ENCODE data around the gene SMAD6.

Gene SMAD6

DNA sequence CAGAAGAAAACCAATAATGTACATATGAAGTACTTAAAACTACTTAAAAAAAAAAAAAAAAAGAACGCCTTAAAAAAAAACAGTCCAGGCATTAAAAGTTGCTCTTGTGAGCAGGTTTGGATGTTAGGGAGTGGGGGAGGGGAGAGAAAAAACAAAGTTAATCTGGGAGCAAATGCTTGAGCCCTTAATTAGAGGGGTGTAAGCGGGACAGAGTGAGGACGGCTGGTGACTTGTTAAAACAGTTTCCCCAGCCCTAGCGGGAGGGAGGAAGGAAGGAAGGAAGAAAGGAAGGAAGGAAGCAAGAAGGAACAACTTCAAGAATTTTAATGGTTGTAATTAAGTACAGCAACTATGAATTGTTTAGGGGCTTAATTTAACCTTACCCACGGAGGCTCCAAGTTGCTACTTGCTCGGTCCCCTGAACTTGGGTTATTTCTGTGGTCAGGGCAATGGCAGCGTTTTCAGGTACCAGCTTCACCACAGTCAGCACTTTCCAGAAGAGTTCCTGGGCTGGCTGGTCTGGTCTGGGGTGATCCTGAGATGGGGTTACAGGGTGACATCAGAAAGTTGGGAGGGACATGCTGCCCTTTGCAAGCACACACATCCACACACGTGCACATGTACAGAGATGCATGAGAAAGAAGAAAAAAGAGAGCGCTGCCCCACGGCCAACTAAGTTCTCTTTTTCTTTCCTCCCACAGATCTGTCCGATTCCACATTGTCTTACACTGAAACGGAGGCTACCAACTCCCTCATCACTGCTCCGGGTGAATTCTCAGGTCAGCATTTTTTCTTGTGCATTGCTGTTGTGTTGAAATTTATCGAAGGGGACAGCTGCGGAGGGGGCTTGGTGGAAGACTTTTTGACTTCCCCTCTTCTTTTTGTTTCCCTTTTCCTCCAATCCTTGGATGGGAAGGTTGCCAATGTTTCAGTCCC, 14.0 kb downstream of the SMAD6 start:
- TF ChIP-seq GATA2 (IDR thresholded peaks at IDR 0.05; ENCODE audit: low read depth, low read length) = no peak
- TF ChIP-seq GATA3 (IDR thresholded peaks at IDR 0.05; ENCODE audit: low read depth, low read length) = no peak

GRCh38 chr15:66716656-66717020, 14.6 kb downstream of the SMAD6 start:
- TF ChIP-seq GATA3 (IDR thresholded peaks at IDR 0.05; ENCODE audit: low read depth, low read length) (no peak), GATA2 (IDR thresholded peaks at IDR 0.05; ENCODE audit: low read depth, low read length) (no peak)

DNA sequence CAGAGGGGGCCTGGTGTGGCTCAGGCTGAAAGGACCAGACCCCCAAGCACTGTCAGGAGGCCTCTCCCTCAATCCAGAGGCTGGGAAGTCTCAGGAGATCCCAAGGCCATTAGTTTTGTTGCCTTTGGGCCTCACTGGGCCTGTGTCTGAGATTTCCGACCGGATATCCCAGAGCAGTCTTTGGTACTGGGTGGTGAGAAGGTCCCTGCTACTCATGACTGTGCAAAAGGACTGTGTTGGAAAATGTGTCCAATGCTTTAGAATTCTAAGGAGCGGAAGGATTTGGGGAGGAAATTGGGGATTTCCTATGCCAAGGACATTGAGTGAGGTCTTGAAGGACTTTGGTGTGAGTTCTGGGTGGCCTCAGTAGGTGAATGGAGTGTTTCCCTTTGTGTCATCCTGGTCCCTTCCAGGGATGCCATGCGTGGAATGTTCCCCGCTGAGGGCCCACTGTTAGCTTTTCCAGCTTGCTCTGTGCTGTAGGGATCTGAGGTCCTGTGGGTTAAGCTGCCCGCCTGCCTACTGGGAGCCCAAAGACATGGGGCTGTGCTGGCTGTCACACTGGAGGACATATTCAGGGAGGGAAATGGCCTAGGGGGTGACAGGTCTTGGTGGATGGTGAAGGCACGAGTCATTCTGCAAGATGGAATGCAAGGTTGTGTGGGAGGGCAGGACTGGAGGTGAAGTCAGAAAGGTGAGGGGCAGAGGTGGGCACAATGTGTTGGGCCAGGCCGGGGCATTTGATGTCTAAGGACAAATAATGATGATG, 16.4 kb downstream of the SMAD6 start:
- TF ChIP-seq GATA2 (IDR thresholded peaks at IDR 0.05; ENCODE audit: low read depth, low read length) (no peak), GATA3 (IDR thresholded peaks at IDR 0.05; ENCODE audit: low read depth, low read length) (no peak)

DNA sequence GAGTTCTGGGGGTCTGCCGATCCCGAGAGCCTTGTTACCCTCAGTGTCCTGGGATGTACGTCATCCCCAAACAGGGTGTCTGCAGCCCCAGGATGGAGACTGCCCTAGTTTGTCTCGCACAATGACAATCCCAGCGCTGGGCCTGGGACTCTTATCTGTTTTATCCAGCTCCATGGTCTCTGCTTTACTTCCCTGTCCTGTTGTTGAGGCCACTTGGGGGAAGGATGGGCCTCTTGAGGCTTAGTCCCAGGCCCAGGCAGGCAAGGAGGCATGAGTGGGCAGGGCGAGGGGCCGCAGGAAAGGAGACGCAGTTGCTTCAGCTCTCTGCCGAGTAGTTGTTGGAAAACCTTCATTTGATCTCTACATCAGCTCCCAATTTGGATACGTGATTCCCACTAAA, 17.4 kb downstream of the SMAD6 start:
- TF ChIP-seq GATA2 (IDR thresholded peaks at IDR 0.05; ENCODE audit: low read depth, low read length) = no peak
- no peak for TF ChIP-seq GATA3 (IDR thresholded peaks at IDR 0.05; ENCODE audit: low read depth, low read length)

DNA sequence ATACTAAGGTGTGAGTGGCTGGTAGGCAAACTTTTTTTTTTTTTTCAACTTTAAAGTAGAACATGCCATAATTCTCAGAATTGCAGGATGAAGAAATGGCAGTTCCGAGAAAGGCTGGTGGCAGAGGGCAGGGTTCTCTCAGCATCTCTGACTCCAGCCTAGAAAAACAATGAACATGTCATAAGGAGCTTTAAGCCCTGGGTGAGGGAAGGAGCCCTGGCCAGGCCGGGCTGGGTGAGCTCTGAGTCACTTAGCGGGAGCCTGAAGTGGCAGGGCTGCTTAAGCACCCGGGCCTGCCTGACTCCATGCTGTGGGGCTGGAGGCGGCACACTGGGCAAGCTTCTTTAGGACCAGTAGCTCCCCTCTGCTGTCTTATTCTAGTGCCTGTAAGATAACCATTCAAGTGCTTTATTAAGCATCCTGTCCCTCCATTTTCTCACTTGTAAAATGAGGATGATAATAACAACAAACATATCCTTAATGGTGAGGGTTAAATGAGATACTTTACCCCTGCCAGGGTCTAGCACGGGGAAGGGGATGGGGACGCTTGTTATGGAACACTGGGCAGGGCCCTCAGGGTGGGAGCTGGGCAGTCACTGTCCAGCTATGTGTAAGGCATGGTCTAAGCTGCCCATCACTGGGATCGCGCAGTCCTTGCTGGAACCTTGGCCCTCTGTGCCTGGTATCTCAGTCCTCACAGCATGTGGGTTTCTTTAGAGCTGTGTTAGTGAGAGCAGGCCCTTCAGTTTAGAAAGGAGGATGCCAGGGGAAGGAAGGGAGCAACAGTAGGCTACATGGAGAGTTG, 18.4 kb downstream of the SMAD6 start:
- no peak for TF ChIP-seq GATA2 (IDR thresholded peaks at IDR 0.05; ENCODE audit: low read depth, low read length)
- no peak for TF ChIP-seq GATA3 (IDR thresholded peaks at IDR 0.05; ENCODE audit: low read depth, low read length)

DNA sequence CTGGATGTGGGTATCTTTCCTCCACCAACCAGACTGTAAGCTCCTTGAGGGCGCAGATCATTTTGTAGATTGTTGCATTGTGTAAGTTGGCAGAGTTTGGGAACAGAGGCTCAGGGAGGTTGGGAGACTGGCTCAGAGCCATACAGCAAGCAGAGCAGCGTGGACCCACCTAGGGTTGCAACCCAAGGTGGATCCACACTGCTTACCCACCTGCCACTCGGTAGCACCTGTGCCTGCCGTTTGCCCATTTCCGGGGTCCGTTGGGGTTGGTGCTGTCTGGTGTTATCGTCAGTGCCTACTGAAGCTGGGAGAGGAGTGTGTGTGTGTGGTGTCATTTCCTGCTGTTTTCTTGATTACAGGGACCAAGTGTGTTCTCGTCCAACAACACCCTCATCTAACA, 19.0 kb downstream of the SMAD6 start:
- TF ChIP-seq GATA3 (IDR thresholded peaks at IDR 0.05; ENCODE audit: low read depth, low read length) (no peak), GATA2 (IDR thresholded peaks at IDR 0.05; ENCODE audit: low read depth, low read length) (no peak)

DNA sequence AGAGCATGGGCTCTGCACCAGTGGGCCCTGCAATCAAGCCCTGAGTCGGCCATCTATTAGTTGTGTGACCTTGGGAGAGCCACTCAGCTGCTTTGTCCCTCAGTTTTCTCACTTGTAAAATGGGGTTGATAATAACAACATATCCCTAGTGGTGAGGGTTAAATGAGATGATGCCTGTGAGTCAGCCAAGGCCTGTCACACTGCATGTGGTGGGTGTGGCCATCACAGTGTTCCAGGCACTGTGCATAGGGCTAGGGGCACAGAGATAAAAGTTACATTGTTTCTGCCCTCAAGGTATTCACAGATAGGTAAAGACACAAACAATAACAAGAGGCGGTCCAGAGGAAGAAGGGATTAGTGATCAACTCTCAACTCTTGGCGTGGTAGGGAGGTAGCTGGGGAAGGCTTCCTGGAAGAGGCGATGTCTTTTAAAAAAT, 19.5 kb downstream of the SMAD6 start:
- TF ChIP-seq GATA3 (IDR thresholded peaks at IDR 0.05; ENCODE audit: low read depth, low read length) = no peak
- TF ChIP-seq GATA2 (IDR thresholded peaks at IDR 0.05; ENCODE audit: low read depth, low read length) = no peak

DNA sequence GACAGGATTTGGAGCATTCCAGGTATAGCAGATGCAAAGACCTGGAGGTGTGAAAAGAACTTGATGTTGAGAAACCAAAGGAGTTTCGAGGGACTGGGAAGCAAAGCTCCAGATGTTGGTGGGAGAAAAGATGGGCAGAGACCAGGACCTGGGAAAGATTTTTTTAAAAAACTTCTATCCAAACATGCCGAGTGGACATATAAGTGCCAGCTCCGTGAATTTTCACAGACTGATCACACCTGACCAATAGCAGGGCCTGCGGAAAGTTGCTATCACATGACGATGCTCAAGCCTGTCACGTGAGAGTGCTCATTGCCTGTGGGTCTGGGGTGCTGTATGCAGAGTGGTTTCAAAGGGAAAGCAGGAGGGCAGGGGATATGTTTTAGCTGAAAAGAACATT, 19.9 kb downstream of the SMAD6 start:
- TF ChIP-seq GATA2 (IDR thresholded peaks at IDR 0.05; ENCODE audit: low read depth, low read length) (no peak), GATA3 (IDR thresholded peaks at IDR 0.05; ENCODE audit: low read depth, low read length) (no peak)

DNA sequence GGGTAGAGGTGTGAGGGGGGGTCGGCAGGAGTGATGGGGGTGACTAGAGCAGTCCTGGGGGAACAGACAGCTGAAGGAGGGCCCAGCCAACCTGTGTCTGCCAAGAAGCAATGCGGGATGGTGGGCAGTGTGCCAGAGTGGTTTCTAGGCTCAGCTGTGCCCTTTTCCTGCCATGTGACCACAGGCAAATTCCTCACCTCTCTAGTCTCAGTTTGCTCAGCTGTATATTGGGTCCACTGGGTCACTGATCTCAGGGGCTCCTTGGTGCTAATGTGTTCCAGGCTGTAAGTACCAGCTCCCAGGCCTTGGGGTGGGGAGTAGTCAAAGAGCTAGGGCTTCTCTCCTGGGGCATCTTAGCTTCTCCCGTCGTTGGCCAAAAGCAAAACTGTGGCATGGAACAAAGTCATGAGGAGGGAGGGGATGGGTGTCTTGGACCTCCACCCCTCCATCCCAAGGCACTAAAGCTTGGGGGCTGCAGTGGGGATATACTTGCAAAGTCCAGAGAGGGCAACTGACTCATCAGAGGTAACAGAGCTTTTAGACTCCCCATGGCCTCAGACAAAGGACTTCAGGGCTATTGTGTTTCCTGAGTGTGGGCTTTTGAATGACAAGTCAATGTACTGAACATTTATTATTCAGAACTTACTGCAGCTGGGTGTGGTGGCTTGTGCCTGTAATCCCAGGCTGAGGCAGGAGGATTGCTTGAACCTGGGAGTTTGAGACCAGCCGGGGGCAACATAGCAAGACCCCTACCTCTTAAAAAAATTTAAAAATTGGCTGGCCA, 20.9 kb downstream of the SMAD6 start:
- no peak for TF ChIP-seq GATA2 (IDR thresholded peaks at IDR 0.05; ENCODE audit: low read depth, low read length)
- TF ChIP-seq GATA3 (IDR thresholded peaks at IDR 0.05; ENCODE audit: low read depth, low read length) = no peak

- TF ChIP-seq GATA2 (IDR thresholded peaks at IDR 0.05; ENCODE audit: low read depth, low read length) = no peak
- TF ChIP-seq GATA3 (IDR thresholded peaks at IDR 0.05; ENCODE audit: low read depth, low read length) = no peak
These were observed 22.0 kb downstream of the SMAD6 start for GRCh38 chr15:66723826-66724731.

GRCh38 chr15:66724732-66725463, 22.9 kb downstream of the SMAD6 start:
- TF ChIP-seq GATA2 (IDR thresholded peaks at IDR 0.05; ENCODE audit: low read depth, low read length) (0 out of 2 replicates have a peak, but pooled peaks have one; percentile 22), GATA3 (IDR thresholded peaks at IDR 0.05; ENCODE audit: low read depth, low read length) (no peak)

DNA sequence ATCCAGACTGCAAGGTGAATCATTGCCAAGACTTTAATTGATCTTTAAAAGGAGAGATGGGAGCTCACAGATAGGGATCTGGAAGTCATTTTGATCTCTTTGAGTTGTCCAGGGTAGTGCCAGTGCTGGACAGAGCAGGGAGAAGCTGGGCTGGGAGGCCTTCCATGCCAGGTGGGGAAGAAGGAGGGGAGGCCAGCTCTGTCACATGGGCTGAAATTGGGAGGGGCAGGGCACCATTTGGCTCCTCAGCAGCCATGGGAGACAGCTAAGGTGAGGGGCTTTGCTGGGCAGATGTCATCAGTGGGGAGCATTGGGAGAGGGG, 23.4 kb downstream of the SMAD6 start:
- no peak for TF ChIP-seq GATA2 (IDR thresholded peaks at IDR 0.05; ENCODE audit: low read depth, low read length)
- TF ChIP-seq GATA3 (IDR thresholded peaks at IDR 0.05; ENCODE audit: low read depth, low read length) = no peak
